ENCODE measurements around the gene SSBP1. TPM values are rescaled to one million over a fixed set of nuclear protein-coding genes. Genes with fewer than 3 reads are reported as not detected.

Gene SSBP1, protein sequence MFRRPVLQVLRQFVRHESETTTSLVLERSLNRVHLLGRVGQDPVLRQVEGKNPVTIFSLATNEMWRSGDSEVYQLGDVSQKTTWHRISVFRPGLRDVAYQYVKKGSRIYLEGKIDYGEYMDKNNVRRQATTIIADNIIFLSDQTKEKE
- total RNA-seq: 115 and 118 TPM in 2 replicates

DNA sequence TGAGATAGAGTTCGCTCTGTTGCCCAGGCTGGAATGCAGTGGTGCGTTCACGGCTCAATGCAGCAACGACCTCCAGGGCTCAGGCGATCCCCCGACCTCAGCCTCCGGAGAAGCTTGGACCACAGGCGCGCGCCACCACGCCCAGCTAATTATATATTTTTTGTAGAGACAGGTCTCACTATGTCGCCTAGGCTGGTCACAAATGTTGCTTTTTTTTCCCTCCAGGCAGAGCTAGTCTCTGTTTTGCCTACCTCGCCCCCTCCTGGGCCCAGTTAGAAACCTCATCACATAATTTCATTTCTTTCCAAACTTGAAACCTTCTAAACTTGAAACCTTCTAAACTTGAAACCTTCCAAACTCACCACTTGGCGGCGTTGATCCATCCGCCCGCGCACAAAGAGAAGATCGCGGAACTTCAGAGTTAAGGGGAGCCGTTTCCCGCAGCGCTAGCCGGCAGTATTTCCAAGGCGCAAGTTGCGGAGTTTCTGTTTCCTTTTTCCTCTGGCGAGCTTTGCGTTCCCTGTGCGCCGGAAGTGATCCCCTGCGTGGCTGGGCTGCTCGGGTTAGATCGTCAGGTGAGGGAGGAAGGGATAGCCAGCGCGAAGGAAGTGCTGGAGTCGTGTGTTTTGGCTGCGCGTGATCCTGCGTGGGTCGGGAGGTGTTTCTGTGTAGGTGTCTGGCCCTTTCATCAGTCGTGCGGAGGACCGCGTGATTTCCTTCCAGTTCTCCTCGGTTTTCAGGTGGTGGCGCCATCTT is at the start of gene SSBP1:
SSBP1 (plus strand) TSS at position 523 of the 756 bp plus-strand sequence. CDS start 809 bp downstream, outside the sequence.

DNA sequence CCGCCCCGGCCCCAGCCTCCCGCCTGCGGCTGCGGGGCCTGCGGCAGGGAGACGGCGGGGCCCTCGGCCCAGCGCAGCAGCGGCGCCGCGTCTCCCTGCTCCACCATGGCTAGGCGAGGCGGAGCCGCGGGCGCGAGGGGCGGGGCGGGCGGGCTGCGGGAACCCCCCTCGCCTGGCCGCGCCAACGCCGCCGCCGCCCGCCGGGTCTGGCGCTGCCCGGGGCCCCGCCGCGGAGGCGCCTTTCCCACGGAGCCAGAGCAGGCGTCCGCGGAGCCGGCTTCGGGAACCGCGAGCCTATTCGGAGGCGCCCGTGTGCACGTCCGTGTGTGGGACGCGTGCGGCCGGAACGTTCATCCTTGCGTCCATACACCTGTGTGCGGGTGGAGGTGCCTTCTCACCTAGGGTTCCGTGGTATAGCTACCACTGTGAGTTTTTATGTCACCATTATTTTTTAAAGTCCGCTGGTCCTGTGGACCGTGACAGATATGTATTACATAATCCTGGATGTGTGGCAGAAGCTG is 36.1 kb upstream of the SSBP1 start, which contains the start of gene DENND11:
DENND11 (minus strand) TSS at position 120 of the 521 bp plus-strand sequence; CDS start at position 107, 13 bp downstream.

DNA sequence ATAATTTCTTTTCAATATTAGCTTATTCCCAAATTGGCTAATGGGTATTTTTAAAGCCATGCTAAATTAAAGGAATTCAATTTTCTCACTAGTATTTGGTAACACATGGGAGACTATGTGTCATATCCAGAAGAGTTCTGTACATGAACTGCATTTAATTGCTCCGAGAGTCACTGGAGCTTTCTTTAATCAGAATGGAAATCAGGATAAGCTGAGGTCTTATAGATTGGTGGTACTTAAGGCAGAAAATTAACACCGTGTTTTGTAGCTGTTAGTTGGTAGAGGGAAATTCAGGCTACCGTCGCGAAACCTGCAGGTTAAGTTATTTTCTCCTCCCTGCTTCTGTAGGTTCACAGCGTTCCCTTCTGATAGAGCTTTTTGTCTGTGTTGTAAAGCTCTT is 29.8 kb upstream of the SSBP1 start, which contains the start of gene WEE2:
WEE2 (plus strand) TSS at position 3 of the 400 bp plus-strand sequence. CDS start 406 bp downstream, outside the sequence.

DNA sequence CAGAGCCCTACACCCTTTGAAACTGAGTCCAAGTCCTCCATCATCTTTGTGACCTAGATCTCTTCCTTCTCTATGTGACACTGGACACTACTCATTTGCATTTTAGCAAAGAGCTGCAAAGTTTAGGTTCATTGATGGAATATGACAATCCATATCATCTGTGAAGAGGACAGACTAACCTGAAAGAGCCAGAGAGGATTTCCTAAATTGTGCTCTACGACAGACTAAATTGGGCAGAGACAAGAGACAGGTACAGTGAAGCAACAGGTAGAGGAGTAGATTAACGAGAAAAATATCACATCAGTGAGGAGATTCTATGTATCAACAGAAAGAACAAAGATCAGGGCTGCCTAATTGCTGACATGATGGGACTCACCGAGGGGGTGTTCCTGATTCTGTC is 25.6 kb downstream of the SSBP1 start, which contains the start of gene TAS2R3:
TAS2R3 (plus strand) TSS at position 301 of the 400 bp plus-strand sequence; CDS start at position 363, 62 bp downstream.

DNA sequence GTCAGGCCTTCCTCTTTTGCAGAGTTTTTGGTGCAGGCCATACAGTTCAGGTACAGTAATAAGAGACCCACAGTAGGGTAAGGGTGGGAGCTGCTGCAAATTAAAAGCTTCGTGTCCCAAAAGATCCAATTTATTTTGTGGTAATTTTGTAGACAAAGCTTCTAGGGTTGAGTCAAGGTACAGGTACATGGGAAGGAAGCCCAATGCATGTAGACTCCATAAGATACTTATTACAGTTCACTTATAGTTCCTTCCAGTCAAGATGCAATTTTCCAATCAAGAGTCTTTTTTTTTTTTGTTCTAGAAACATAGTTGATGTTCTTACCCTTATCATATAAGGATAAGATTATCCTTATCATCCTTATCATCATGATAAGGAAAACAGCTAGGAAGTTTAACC is 38.2 kb downstream of the SSBP1 start, which contains the start of gene TAS2R4:
TAS2R4 (plus strand) TSS at position 301 of the 400 bp plus-strand sequence. CDS start 1,815 bp downstream, outside the sequence.

DNA sequence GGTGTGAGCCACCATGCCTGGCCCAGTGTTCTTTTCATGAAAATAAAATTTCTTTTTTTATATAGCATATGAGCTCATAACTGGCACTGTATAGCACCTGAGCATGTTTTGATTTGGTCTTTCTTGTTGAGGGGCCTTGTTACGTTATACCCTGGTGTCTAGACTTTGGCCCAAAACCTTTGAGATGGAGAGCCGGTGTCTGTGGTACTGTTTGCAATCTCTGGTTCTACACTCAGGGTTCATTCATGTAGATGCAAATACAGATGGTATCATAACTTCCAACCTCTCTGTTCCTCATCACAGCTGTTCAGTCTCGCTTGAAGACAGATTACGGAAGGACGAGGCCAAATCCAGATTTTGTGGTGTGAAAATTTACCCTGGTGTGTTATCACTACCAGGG is 51.8 kb downstream of the SSBP1 start, which contains the start of gene TAS2R5:
TAS2R5 (plus strand) TSS at position 301 of the 400 bp plus-strand sequence. CDS start 145 bp downstream, outside the sequence.

Small RNA genes within 50 kb of the gene (small RNA-seq; reads per million reads assigned to genes)
- not detected for gene RNU1-82P

Other genes starting within 250 kb of the SSBP1 start
- 32.3 and 35.0 TPM in 2 replicates for gene AGK, start 186.9 kb upstream of the SSBP1 start, total RNA-seq
- gene DENND11, start 36.2 kb upstream of the SSBP1 start, total RNA-seq: 4.8 and 6.3 TPM in 2 replicates
- gene WEE2, start 30.0 kb upstream of the SSBP1 start, total RNA-seq: not detected in 2 replicates
- gene TAS2R3, start 25.7 kb downstream of the SSBP1 start, total RNA-seq: 1.8 TPM in 2 replicates
- gene TAS2R4, start 38.3 kb downstream of the SSBP1 start, total RNA-seq: 1.4 and 1.5 TPM in 2 replicates
- gene TAS2R5, start 51.9 kb downstream of the SSBP1 start, total RNA-seq: 0.59 and 1.5 TPM in 2 replicates
- not detected in 2 replicates for gene PRSS37, start 103.1 kb downstream of the SSBP1 start, total RNA-seq
- not detected in 2 replicates for gene OR9A4, start 178.0 kb downstream of the SSBP1 start, total RNA-seq
- not detected in 2 replicates for gene CLEC5A, start 208.6 kb downstream of the SSBP1 start, total RNA-seq
- not detected in 2 replicates for gene TAS2R38, start 235.4 kb downstream of the SSBP1 start, total RNA-seq